ENCODE measurements around the gene ALG10.
"Not testable (repeated sequence)": the region's sequence is repeated elsewhere in the genome, so short reads cannot be mapped to it uniquely, and the experiment has no call there.

Gene ALG10, protein sequence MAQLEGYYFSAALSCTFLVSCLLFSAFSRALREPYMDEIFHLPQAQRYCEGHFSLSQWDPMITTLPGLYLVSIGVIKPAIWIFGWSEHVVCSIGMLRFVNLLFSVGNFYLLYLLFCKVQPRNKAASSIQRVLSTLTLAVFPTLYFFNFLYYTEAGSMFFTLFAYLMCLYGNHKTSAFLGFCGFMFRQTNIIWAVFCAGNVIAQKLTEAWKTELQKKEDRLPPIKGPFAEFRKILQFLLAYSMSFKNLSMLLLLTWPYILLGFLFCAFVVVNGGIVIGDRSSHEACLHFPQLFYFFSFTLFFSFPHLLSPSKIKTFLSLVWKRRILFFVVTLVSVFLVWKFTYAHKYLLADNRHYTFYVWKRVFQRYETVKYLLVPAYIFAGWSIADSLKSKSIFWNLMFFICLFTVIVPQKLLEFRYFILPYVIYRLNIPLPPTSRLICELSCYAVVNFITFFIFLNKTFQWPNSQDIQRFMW

DNA sequence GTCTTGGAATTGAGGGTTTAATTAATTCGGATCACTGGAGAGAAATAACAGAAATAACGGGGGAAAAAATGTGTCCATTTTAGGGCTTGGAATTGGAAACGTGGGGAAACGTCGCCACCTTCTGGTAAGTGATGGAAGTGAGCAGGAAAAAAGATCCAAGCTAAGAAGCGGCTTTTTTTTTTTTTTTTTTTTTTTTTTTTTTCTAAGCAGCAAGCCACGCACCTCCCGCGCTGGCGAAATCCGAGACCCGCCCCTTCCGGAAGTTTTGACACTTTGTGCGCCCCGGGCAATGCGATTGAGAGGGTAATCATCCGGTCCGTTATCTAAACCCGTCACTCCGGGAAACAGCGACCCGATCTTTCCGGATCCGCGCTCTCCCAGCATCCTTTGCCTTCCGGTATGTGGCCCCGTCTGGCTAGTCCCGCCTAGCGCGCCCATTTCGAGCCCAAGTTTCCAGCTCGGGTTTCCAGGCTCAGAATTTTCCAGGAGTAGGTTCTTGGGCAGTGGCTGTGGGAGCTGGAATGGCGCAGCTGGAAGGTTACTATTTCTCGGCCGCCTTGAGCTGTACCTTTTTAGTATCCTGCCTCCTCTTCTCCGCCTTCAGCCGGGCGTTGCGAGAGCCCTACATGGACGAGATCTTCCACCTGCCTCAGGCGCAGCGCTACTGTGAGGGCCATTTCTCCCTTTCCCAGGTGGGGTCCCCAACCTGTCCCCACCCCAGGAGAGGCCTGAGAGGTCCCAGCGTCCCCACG lies at the start of gene ALG10:
Gene ALG10, plus strand, starts transcription at position 418 of the 752 bp plus-strand sequence. Its CDS starts 104 bp downstream, at position 522.
- DNase-seq (ENCODE audit: low read depth in 2 of 3, low spot score in 1 of 3) = peak; percentile 89 to 93 (median 90)

DNA sequence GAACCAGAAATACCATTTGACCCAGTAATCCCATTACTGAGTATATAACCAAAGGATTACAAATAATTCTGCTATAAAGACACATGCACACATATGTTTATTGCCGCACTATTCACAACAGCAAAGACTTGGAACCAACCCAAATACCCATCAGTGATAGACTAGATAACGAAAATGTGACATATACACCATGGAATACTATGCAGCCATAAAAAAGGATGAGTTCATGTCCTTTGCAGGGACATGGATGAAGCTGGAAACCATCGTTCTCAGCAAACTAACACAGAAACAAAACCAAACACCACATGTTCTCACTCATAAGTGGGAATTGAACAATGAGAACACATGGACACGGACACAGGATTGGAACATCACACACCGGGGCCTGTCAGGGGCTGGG lies 49.4 kb upstream of the ALG10 start:
- DNase-seq (ENCODE audit: low read depth in 2 of 3, low spot score in 1 of 3) = not testable (repeated sequence)

DNA sequence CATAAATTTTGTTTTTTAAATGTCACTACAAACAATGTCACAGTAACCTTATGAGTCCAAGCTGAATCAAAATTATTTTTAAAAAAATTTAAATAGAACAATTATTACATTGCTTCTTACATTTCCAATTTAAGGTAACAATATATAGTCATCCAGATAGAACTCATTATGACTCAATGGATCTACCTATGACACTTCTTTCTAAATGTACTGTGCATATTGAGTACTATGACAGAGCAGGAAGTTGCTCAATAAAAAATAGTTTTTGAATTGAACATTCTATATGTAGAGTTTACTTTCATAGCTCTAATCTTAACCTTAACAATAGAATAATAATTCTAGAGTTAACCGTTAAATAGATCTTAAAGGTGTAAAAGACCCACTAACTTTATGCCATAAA lies 44.4 kb upstream of the ALG10 start:
- no peak for DNase-seq (ENCODE audit: low read depth in 2 of 3, low spot score in 1 of 3)

DNA sequence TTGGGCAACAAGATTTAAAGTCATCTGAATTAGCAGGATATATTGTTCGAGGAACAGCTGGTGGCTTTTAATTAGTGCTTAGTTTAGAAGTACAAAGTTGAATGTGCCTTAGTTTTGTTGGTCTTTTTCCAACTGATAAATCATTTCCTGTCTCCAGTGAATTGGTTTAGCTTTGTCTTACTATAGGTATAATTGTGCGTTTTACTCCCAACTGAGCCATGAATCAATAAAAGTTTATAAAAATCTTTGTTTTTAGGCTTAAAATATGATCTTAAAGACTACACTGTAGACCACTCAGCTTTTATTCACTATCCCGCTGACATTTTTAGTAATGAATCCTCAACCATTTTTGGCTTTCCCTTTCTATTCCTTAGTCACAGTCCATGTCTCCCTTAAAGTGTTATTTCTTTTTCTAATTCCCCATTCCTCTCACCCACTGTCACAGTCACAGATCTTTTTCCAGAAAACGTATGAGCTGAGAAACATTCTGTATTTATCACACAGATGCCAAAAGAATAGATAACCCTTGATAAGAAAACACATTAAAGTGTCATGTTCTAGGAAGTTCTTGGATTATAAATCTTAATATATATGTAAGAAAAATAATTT lies 34.0 kb upstream of the ALG10 start:
- no peak for DNase-seq (ENCODE audit: low read depth in 2 of 3, low spot score in 1 of 3)

DNA sequence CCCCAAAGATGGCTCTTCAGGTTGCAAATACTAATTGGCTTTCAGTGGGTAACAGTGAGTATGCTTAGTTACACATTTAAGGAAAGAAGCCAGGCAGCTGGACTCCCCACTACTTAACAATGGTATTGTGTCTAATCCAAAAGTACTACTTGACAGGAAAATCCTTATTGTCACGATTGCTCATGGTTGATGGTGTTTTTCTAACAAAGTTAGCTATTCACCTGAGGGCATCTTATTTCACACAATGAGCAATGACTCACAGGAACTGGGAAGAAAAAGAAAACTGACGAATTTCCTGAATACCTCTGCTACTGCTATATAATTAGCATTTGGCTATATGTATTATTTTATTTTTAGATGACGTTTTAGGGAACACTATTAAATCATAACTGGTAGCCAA lies 33.4 kb upstream of the ALG10 start:
- DNase-seq (ENCODE audit: low read depth in 2 of 3, low spot score in 1 of 3) = no peak

DNA sequence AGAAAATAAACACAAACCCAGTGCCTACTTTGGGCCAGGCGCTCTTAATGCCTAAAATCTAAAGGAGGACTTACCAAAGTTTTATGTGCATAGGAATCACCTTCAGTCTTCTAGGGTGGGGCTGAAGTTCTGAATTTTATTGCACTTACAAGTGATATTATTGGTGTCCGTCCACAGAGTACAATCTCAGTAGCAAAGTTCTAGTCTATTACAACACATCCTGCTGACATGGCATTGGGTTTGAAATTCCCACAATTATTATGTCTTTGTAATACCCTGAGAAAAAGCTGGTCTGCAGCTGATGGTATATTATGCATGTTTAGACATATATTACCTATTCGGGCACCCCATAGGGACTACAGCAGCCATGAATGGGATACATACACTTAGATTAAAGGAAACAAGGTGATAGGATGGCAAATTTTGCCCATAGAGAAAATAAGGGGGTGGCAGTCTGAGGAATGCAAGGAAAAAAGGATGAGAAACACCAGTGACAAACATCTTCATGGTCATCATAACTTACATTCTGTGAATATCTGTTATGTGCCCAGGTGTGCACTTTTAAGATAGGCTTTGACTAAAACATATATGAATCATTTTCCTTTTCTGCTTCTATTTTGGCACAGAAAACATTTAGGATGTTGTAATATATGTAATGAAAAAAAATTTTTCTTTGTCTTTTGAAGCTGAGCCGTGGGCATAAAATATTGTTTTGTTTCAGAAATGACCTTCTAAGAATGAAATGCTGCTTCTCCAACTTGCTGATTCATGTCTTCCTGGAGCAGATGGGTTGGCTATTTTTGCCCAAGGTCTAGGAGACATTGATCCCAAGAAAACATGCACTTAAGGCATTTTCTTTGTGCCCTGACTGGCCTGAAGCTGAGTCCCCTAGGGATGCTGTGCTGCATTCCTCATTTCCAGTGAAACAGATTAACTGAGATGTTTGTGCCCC lies 27.2 kb upstream of the ALG10 start:
- no peak for DNase-seq (ENCODE audit: low read depth in 2 of 3, low spot score in 1 of 3)

DNA sequence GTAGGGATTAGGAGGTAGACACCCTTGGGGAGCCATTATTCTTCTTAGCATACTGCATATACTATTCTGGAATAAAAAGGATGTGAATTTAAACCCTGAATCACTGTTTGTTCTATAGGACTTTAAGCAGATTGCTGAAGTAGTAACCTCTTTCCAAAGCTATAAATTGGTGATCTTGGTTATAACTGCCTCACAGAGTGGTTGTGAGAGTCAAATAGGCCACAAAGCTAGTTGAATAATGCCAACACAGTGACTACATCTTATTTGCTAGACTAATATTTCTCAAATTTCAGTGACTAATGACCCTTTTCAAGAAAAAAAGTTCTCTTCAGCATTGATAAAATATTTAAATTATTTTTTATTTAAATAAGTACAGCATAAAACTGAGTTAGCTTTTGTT lies 13.5 kb upstream of the ALG10 start:
- DNase-seq (ENCODE audit: low read depth in 2 of 3, low spot score in 1 of 3) = not testable (repeated sequence)

DNA sequence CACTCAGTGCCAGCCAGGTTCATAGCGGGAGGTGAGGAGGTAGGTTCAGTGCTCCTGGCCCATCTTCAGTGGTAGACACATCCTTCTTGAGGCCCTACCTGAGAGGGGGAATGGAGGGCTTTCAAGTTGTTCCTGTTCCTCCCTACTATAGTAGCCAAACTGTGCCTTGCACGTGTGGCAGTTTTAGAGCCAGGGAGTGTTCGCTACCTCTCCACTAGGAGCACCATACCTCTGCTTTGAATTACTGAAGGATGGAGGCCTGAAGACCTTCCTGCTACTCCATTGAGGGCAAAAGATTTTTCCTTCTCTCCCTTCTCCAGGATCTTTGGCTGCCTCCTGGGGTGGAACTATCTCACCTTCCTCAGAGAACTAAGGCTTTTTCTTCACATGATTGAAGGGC lies 5.9 kb upstream of the ALG10 start:
- no peak for DNase-seq (ENCODE audit: low read depth in 2 of 3, low spot score in 1 of 3)

DNA sequence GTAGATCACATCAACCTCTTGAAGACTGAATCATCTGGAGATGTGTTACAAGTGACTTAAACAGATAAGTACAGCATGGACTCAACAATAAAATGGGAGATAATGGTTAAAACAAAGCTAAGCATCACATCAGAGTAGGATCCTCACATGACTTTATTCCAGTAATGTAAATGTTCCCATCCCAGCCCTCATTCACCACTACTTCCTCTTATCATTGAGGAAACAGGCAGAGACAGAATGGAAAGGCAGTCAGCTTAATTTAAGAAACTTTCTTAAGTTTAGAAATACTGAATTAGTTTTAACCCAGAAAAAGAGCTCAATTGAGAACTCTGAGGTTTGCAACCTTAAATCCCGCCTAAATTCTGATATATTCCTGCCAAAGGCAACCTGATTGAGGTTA lies 1.2 kb upstream of the ALG10 start:
- no peak for DNase-seq (ENCODE audit: low read depth in 2 of 3, low spot score in 1 of 3)

DNA sequence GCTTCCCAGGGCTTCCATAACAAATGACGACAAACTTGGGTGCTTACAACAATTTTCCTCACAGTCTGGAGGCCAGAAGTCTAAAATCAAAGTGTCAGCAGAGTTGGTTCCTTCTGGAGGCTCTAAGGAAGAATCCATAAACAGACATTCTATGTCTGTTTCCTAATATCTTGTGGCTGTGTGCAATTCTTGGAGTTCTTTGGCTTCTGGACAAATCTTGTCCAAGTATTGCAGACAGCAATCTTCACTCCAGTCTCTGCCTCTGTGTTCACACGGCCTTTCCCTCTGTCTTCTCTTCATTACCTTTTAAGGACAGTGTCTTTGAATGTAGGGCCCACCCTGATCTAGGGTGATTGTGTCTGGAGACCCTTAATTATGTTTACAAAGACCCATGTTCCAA lies 5.4 kb downstream of the ALG10 start:
- not testable (repeated sequence) for DNase-seq (ENCODE audit: low read depth in 2 of 3, low spot score in 1 of 3)

DNA sequence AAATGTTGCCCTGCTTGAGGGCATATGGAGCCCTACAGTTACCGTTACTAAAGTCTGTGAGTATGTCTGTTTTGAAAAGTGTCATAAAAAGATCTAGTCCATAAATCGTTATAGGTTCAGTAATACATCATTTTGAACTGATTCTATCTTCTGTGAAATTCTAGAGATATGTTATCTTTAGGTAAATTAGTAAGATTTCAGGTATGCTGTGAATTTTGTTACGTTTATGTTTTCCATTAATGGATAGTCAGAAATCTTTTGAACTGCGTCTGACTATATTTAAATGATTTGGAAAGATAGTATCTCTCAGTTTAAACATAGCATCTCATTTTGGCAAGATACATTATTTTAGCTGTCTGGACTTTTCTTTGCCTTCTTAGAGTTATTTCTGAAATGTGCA lies 8.3 kb downstream of the ALG10 start:
- DNase-seq (ENCODE audit: low read depth in 2 of 3, low spot score in 1 of 3) = no peak

DNA sequence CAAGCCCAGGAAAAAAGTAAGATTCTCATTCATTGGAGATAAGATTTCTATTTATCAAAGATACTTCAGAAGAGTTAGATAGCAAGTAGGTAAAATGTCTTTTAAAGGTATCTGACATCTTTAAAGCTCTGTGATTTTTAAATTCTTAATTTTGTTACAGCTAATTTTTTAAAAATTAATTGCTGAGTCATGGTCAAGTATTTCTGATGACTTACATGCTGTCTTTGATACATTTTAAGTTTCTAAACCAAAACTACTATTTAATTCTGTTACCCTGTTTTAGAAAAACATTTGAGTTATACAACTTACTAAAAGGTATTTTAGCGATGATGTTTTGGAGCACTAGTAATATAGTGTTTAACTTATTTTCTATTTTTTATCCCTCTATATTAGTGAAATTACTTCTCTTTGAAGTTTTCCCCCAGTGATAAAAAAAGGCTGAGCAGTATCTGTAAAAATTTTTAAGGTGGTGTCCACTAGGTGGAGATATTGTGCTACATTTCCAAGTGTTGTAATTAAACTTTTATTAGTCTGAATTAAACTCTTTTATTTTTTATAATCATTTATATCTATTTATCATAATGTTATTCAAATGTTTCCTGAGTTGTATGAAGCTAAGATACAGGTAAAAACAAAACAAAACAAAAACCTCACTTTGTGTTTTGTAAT lies 11.5 kb downstream of the ALG10 start:
- no peak for DNase-seq (ENCODE audit: low read depth in 2 of 3, low spot score in 1 of 3)

DNA sequence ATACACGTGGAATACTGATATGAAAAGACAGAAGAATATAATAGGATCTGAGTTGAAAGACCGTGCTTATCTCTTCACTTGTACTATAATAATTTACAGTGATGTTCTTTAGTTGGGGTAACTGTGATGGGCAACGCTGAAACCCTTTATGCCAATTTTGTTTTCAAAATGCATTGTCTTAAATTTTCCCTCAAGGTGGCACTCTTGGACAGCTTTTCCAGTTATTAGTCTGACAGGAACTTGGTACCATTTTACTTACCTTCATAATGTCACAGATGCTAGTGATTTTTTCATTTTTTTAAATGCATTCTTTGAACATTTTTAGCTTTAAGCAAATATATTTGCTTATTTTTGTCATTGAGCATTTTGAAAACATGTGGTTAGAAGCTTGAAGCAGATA lies 16.1 kb downstream of the ALG10 start:
- DNase-seq (ENCODE audit: low read depth in 2 of 3, low spot score in 1 of 3) = not testable (repeated sequence)

DNA sequence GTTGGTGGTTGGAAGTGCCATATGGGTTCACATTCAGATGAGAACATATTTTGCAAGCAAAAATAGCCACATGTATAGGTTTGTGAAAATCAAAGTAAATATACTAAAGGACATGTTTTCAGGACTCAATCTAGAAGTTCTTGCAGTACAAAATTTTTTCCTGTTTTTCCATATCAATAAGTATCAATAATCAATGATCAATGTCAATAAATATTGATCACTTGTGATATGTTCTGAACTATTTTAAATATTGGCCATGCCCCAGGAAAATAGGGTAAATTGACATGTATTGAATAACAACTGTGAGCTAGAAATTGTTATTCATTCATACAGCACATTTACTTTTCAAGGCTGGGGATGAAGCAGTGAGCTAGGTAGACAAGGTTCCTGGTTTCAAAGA lies 24.3 kb downstream of the ALG10 start:
- no peak for DNase-seq (ENCODE audit: low read depth in 2 of 3, low spot score in 1 of 3)

DNA sequence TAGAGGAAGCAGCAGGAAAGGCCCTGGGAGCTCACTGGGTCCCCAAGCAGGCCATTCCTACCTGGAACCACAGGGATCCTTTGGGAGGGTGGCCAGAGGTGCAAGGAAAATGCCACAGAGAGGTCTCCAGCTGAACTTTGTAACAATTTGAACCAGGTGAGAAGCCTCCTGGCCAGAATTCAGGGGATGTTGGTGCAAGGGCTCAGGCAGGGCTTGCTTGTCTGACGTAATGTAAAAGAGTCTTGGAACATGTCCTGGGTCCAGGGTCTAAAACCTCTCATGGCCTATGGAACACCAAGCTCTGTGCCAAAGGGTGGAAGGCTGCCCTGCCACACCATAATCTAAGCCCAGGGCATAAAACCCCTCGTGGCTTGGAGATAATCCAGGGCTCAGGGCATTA lies 25.6 kb downstream of the ALG10 start:
- not testable (repeated sequence) for DNase-seq (ENCODE audit: low read depth in 2 of 3, low spot score in 1 of 3)

DNA sequence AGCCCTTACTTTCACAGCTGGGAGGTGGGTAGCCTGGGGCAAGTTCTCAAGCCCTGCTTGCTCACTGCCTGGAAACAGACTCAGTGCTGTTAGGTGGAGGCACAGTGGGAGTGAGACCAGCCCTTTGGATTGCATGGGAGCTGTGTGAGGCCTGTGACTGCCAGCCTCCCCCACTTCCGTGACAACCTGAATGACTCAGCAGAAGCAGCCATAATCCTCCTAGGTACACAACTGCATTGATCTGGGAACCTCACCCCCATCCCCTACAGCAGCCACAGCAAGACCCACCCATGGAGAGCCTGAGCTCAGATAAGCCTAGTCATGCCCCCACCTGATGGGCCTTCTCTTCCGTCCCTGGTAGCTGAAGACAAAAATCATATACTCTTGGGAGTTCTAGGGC lies 26.4 kb downstream of the ALG10 start:
- no peak for DNase-seq (ENCODE audit: low read depth in 2 of 3, low spot score in 1 of 3)

DNA sequence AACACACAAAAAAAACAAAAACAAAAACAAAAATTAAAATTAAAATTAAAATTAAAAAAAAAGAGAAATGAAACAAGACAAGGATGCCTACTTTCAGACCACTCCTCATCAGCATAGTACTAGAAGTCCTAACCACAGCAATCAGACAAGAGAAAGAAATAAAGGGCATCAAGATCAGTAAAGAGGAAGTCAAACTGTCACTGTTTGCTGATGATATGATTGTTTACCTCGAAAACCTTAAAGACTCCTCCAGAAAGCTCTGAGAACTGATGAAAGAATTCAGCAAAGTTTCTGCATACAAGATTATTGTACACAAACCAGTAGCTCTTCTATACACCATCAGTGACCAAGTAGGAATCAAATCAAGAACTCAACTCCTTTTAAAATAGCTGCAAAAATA lies 29.2 kb downstream of the ALG10 start:
- no peak for DNase-seq (ENCODE audit: low read depth in 2 of 3, low spot score in 1 of 3)

DNA sequence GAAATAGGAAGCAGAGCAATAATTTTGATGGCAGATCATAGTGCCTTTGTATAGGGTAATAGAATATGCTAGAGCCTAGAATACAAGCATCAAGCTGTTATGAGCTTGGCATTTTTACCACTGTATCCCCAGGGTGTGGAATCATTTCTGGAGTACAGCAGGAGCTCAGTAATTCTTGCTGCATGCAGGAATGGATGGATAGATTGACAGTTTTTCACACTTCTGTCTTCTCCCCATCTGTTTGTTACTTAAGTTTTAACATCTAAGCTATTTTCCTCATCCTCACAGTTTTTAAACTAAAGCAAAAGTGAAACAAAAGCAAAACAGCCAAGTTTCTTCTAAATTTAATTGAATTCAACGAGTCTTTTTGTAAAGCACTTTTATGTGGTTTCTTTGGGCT lies 32.6 kb downstream of the ALG10 start:
- DNase-seq (ENCODE audit: low read depth in 2 of 3, low spot score in 1 of 3) = no peak

Data from stimulated activated CD4-positive, alpha-beta T cell treated with anti-CD3 and anti-CD28 coated beads, Interleukin-12 subunit alpha, Interleukin-12 subunit beta, amount 100 ng/mL, for 48 hours (primary cell).